ENCODE measurements around the gene PRSS33. TPM values are rescaled to one million over a fixed set of nuclear protein-coding genes. Genes with fewer than 3 reads are reported as not detected.

PRSS33 gene
- total and polyA plus RNA-seq, 2 of the 8 experiments (the other 6 are each of a cell fraction or from before 2014, with no cell fraction given): 0.09 TPM; not detected in 1

DNA sequence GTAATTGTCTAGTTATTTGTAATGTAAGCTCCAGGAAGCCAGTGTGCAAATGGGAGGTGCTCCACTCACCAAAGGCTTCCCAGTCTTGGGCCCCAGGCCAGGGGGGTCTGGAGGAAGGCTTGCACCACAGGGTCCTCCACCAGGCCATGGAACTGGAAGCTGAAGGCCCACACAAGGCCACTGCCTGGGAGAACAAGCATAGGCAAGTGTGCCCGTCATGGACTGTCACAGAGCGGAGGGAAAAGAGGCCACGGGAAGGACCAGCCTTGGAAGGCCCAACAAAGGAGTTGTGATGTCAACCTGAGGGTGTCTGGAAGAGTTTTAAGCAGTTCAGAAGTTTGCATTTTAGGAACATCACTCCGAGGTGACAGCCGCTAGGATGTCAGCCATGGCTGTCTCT, 37.9 kb downstream of the PRSS33 start:
- Histone ChIP-seq H3K56ac (replicated peaks; ENCODE audit: insufficient read length, low read depth, low read length) (no peak overlapping the region), H3K4me3 (ENCODE audit: extremely low read depth in 1 of 4, insufficient read depth in 2 of 4, low read depth in 3 of 4, low read length in 4 of 4) (no peak overlapping the region), H4K20me1 (replicated peaks in 1 of 2; ENCODE audit: control insufficient read depth in 1 of 2, insufficient read depth in 2 of 2, low read length in 2 of 2) (peaks cover 3 to 8% of the 10 kb centered on the region in 2 experiments), H3K14ac (ENCODE audit: insufficient read length) (no peak overlapping the region), H3K9me3 (ENCODE audit: insufficient read depth in 2 of 2, low read depth in 1 of 2, low read length in 1 of 2) (no peaks in the 10 kb centered on the region), H2BK120ac (replicated peaks; ENCODE audit: low read depth, low read length) (no peak overlapping the region), H3K9ac (replicated peaks in 1 of 4; ENCODE audit: extremely low read depth in 1 of 4, low read depth in 3 of 4, low read length in 3 of 4) (no peak overlapping the region), H2AFZ (ENCODE audit: low read length) (no peak overlapping the region), H4K8ac (ENCODE audit: extremely low read depth, insufficient read depth, low read length) (no peak overlapping the region), H3K27me3 (replicated peaks in 1 of 4; ENCODE audit: control insufficient read depth in 3 of 4, extremely low read depth in 1 of 4, insufficient read depth in 3 of 4, low read length in 3 of 4) (no peaks in the 10 kb centered on the region), H2BK5ac (ENCODE audit: low read depth, low read length) (no peak overlapping the region; the same call in 1 of the 2 replicates), H3K79me2 (ENCODE audit: control insufficient read depth in 1 of 2, insufficient read depth in 2 of 2, low read length in 2 of 2) (peaks cover 14 to 24% of the 10 kb centered on the region in 2 experiments), H2AK5ac (ENCODE audit: low read depth, low read length) (no peak overlapping the region), H2BK12ac (ENCODE audit: low read depth, low read length) (no peak overlapping the region), H3K23me2 (ENCODE audit: low read depth, low read length) (peaks cover 8% of the 10 kb centered on the region; the same call in 1 of the 2 replicates), H3K36me3 (ENCODE audit: control insufficient read depth in 2 of 4, insufficient read depth in 4 of 4, low read length in 3 of 4) (peaks cover 0 to 6% (median 0%) of the 10 kb centered on the region in 4 experiments; a peak in 1 of 8 replicates), H3K4me1 (replicated peaks in 1 of 4; ENCODE audit: control insufficient read depth in 3 of 4, insufficient read depth in 4 of 4, low read length in 3 of 4) (peaks cover 0 to 7% (median 4%) of the 10 kb centered on the region in 4 experiments; a peak in 6 of 7 replicates), H3K4me2 (ENCODE audit: insufficient read depth in 1 of 2, low read depth in 2 of 2, low read length in 2 of 2) (no peak overlapping the region), H3K18ac (ENCODE audit: extremely low read depth, low read length) (no peak overlapping the region), H3K4ac (replicated peaks; ENCODE audit: insufficient read length, low read depth, low read length) (no peak overlapping the region), H2BK15ac (ENCODE audit: low read length) (no peak overlapping the region), H2BK20ac (ENCODE audit: low read length) (no peak overlapping the region), H4K5ac (ENCODE audit: insufficient read length, low read depth, low read length) (no peak overlapping the region), H3K27ac (ENCODE audit: low read depth, low read length) (no peak overlapping the region), H3K79me1 (ENCODE audit: low read depth, low read length) (peaks cover 5% of the 10 kb centered on the region), H4K91ac (replicated peaks; ENCODE audit: insufficient read length, low read length) (no peak overlapping the region), H3K23ac (ENCODE audit: insufficient read length) (no peak overlapping the region)
- POLR2A ChIA-PET (ENCODE audit: partially characterized antibody): interaction anchor here (1.3 to 8.3 kb wide), 3 partner anchors 10 to 31 kb away, joined by 3 to 96 read pairs (median 4); no protein-coding TSS in a partner anchor
- no peak for TF ChIP-seq NRF1 (IDR thresholded peaks at IDR 0.05; ENCODE audit: low read depth, low read length)
- no peak for TF ChIP-seq CHD1 (IDR thresholded peaks at IDR 0.05; ENCODE audit: low read depth, low read length)
- no peak for FAIRE-seq
- CTCF ChIA-PET (ENCODE audit: partially characterized antibody): interaction anchor here (1.3 kb wide), 1 partner anchor 90 kb away, joined by 3 read pairs; no protein-coding TSS in a partner anchor
- DNase-seq (ENCODE audit: low read depth in 1 of 2, low spot score in 2 of 2): no peak
- WGBS, 2 experiments (ENCODE audit: extremely low coverage in 1 of 2, insufficient coverage in 1 of 2, insufficient read length in 1 of 2, insufficient replicate concordance in 2 of 2, low coverage in 1 of 2, low lambda C conversion rate in 2 of 2, missing lambda C conversion rate in 1 of 2): 94% methylated on average over 5 of the region's 5 CpGs; no CpG with 5 or more reads in 1 of the 2 experiments
